HK-2 (cell line): Measurements from ENCODE around the gene FNBP1.
A peak's percentile ranks its signal among the peaks of the same experiment; 100 is the strongest.

Experiments
- DNase-seq: peaks from one replicate; pipeline ENCODE4 v3.0.0-alpha.2; 2018; ENCODE audit not compliant: unreplicated experiment

Gene FNBP1

DNA sequence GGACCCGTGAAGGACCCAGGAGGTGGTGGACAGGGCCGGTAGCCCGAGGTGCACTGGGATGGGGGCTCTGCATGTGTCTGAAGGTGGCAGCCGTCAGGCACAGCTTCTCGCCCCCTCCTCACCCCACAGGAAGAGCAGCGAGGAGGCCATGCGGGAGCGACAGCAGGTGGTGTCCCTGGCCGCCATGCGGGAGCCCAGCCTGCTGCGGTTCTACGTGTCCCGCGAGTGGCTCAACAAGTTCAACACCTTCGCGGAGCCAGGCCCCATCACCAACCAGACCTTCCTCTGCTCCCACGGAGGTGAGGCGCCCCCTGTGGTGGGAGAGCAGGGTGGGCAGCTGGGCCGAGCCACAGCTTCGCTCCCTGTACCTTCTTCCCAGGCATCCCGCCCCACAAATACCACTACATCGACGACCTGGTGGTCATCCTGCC is 167.8 kb downstream of the FNBP1 start:
- DNase-seq = no peak

DNA sequence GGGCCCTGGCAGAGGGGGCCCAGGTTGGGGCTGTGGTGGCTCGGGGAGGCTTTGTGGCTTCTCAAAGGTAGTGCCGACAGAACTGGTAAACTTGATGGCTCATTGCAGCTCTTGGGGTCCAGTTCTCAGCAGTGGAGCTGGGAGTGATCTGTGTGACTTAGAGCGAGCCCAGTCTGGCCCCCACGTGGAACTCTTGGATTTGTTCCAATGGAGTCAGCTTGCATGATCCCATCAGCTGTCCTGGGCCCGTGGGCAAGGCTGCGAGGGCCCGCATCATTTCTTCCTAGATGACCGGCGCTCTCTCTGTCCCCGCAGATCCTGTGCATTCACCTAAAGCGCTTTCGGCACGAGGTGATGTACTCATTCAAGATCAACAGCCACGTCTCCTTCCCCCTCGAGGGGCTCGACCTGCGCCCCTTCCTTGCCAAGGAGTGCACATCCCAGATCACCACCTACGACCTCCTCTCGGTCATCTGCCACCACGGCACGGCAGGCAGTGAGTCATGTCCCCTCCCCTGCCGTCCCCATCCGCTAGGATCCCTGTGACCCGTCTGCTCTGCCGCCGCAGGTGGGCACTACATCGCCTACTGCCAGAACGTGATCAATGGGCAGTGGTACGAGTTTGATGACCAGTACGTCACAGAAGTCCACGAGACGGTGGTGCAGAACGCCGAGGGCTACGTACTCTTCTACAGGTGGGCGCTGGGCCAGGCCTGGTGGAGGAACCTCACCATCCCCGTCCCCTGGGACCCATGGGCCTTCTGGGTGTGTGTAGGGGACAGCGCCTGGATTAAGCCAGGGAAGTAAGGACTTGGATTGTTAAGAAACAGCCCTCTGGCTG is 168.5 kb downstream of the FNBP1 start:
- no peak for DNase-seq

GRCh38 chr9:129873563-129874190 is 169.3 kb downstream of the FNBP1 start:
- no peak for DNase-seq

GRCh38 chr9:129871046-129871445 is 171.9 kb downstream of the FNBP1 start:
- DNase-seq = no peak

DNA sequence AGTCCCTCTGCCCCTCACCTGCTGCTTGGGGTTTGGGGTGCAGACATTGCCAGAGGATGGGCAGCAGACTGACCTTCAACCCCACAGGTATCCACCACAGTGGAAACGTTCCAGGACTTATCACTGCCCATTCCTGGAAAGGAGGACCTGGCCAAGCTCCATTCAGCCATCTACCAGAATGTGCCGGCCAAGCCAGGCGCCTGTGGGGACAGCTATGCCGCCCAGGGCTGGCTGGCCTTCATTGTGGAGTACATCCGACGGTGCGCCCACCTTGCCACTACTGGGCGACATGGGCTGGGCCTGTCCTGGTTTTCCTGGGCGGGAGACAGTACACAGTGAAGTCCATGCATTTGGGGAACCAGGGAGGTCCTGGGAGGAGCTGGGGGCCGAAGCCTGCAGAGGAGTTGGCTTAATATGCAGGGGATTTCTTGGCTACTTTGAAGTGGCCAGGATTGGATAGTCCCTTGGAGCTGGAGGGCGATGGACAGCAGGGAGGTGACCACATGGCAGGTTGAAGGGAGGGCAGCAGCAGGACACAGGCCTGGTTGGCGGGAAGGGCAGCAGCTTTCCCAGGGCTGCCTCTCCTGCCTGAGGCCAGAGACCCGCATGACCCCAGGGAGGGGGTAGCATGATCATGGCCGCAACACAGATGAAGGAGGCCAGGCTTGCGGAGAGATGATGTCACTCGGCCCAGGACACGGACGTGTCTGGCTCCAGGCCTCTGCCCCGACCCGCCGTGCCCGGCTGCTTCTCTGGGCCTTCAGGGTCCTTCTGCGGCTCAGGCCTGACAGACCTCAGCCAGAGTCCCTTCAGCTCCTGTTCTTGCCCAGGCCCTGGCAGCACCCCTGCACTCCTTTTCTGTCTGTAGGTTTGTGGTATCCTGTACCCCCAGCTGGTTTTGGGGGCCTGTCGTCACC is 173.1 kb downstream of the FNBP1 start:
- DNase-seq = no peak

DNA sequence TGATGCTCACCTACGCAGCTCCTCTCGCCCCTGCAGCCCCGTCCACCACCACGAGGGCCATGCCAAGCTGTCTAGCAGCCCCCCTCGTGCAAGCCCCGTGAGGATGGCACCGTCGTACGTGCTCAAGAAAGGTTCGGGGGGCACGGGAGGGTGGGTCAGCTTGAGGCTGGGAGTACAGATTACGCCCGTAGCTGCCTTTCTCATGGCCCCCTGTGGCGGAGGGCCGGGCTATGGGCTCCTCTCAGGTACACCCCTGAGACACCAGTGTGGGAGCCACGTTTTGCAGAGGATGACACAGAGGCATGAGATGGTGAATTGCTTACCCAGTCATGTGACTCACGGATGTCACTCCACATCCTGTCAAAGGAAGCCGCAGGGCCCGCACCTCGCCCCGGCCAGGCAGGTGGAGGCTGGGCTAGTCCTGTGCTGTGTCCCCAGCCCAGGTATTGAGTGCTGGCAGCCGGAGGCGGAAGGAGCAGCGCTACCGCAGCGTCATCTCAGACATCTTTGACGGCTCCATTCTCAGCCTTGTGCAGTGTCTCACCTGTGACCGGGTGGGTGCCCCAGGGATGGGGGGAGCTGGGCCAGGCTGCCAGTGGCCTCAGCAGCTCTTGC is 174.0 kb downstream of the FNBP1 start:
- peak; percentile 46 for DNase-seq

- DNase-seq = no peak
These were observed 174.7 kb downstream of the FNBP1 start for GRCh38 chr9:129868023-129868871.

GRCh38 chr9:129867136-129868022 is 175.6 kb downstream of the FNBP1 start:
- DNase-seq = no peak

DNA sequence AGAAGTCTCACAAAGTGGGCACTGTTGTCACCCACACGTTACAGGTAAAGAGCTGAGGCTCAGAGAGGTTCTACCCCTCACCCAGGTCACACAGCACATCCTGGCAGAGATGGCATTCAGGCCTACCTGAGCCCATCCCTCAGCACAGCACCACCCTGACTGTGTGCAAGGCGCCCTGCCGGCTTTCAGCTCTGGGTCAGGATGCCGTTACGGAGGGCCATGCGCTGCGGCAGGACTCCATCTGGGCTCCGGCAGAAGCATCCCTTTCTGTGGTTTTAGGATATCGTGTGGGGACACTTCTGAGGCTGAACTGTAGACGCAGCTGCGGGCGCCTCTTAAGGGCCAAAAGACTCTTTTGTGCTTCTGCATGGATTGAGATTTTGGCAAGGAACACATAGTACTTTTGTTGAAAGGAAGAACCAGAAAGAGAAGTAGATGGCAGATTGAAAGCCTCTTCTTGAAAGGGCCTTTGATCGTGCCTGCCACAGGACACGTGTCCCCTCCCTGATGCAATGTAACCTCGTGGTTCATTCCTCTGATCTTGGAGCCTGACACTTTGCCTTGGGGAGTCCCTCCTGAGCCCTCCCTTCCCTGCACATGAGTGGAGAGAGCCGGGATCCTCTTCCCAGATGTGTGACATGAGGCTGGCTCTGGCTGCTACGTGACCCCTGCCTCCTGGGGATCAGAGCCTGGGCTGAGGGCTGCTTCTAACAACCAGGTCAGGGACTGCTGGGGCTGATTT is 176.4 kb downstream of the FNBP1 start:
- no peak for DNase-seq

GRCh38 chr9:129865668-129866320 is 177.2 kb downstream of the FNBP1 start:
- no peak for DNase-seq

- no peak for DNase-seq
These were observed 177.9 kb downstream of the FNBP1 start for GRCh38 chr9:129864991-129865647.

GRCh38 chr9:129863059-129863690 is 179.8 kb downstream of the FNBP1 start:
- DNase-seq = peak; percentile 25

GRCh38 chr9:129861447-129861827 is 181.6 kb downstream of the FNBP1 start:
- no peak for DNase-seq

DNA sequence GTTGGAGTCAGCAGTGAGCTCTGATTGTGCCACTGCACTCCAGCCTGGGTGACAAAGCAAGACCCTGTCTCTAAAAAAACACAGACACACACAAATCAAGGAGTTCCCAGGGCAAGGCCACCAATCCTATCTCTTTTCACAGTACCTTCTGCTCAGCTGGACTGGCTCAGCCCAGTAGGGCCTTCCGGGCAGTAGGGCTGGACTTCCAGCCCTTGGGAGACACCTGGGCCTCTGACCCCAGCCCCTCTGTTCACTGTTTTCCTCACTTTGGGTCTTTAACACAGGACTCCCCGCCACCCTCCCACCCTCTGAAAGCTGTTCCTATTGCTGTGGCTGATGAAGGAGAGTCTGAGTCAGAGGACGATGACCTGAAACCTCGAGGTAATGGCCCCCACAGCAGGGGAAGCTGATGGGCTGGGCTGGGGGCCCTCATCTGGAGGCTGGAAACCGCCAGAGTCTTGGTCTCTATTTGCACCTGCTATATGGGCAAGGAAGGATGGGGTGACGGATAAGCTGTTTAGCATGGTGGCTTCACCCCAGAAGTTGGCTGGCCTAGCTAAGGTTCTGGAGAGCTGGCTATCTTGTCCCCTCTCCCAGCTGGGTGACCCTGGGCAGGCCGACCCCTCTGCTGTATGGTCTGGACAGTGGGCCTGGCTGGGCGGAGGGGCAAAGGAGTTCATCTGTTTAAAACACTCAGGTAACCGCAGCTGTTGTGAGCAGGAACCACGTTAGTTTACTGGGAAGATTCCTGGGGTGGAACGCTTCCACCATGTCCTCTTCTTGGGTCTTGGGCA is 182.1 kb downstream of the FNBP1 start:
- no peak for DNase-seq

DNA sequence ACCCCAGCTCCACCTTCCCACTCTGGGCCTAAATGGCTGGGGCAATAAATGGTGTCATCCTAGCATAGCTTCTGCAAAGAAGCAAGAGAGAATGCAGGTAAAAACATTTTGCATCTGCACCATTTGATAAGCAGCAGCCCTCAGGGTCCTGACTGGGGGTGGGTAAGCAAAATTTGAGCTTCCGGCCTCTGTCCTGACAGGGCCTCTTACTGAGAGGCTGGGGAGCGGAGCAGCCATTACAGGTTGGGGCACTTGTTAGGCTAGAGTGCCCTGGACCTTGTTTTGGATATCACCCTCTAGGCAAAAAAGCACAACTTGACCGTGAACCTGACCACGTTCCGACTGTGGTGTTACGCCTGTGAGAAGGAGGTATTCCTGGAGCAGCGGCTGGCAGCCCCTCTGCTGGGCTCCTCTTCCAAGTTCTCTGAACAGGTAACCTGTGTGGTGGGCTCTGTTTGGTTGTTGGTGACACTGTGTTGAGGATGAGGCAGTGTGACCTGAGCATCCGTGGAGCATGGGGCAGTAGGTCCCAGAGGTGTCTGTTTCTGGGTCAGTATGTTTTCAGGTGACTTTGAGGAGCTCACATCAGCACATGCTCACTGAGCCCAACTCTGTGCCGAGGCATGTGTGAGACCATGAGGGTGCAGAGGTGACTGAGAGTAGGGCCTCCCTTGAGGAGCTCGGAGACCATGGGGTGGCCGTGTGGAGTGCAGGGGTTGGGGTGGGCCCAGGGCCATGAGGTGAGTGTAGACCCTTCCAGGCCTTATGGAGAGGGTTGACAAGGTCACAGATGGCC is 184.6 kb downstream of the FNBP1 start:
- no peak for DNase-seq

DNA sequence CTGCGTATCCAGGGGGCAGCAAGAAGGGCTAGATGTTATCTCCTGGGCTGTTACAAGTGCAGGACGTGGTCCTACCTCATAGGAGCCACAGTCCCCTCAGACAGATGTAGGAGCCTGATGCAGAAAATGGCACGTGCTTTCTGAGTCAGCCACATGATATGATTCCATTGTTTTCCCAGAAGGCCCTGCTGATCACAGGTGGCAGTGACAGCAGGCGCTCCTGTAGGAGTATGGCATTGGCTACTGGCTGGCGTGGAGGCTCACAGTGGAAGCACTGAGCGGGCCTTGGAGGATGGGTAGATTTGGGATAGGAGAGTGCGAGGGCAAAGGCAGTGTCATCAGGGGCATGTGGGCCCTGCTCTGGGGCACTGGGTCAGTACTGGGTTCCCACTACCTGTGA is 185.8 kb downstream of the FNBP1 start:
- DNase-seq = no peak
